ENCODE results near the gene SLC29A1. TPM values are rescaled to one million over a fixed set of nuclear protein-coding genes. Genes with fewer than 3 reads are reported as not detected.

Gene SLC29A1
- total and polyA plus RNA-seq, 2 experiments from 2014 or later = 23.3 to 30.8 TPM

GRCh38 chr6:44198684-44199083 is 24.7 kb upstream of the SLC29A1 start:
- H3K9me3 ChIP-seq (ENCODE audit: low read depth) = no peaks in the 10 kb centered on the region
- no peak overlapping the region for H3K4me2 ChIP-seq
- H3K4me3 ChIP-seq = no peak overlapping the region
- peaks cover 24% of the 10 kb centered on the region for H3K4me1 ChIP-seq (ENCODE audit: insufficient read depth)
- no peaks in the 10 kb centered on the region for H3K27me3 ChIP-seq
- TF ChIP-seq EZH2 (IDR thresholded peaks at IDR 0.05; ENCODE audit: borderline replicate concordance) (no peak), CTCF (IDR thresholded peaks at IDR 0.05; ENCODE audit: poor library complexity) (no peak), EZH2phosphoT487 (IDR thresholded peaks at IDR 0.05; ENCODE audit: low read depth, severe bottlenecking, unreplicated experiment) (no peak)
- H3K79me2 ChIP-seq = no peaks in the 10 kb centered on the region
- no peak for DNase-seq (ENCODE audit: low spot score)
- H3K27ac ChIP-seq = no peak overlapping the region
- H2AFZ ChIP-seq = no peak overlapping the region
- no peaks in the 10 kb centered on the region for H3K36me3 ChIP-seq (replicated peaks; ENCODE audit: insufficient read depth, low read depth)
- no peaks in the 10 kb centered on the region for H4K20me1 ChIP-seq (ENCODE audit: insufficient read depth, poor library complexity, severe bottlenecking)
- WGBS (ENCODE audit: low lambda C conversion rate, missing lambda C conversion rate) = 91% methylated on average over 3 of the region's 3 CpGs
- H3K9me2 ChIP-seq (replicated peaks; ENCODE audit: insufficient read depth) = no peaks in the 10 kb centered on the region

- H3K36me3 ChIP-seq (replicated peaks; ENCODE audit: insufficient read depth, low read depth) = no peaks in the 10 kb centered on the region
- H3K9me3 ChIP-seq (ENCODE audit: low read depth) = no peaks in the 10 kb centered on the region
- peaks cover 27% of the 10 kb centered on the region for H3K4me1 ChIP-seq (ENCODE audit: insufficient read depth)
- H3K4me3 ChIP-seq = no peak overlapping the region
- no peaks in the 10 kb centered on the region for H4K20me1 ChIP-seq (ENCODE audit: insufficient read depth, poor library complexity, severe bottlenecking)
- H3K27me3 ChIP-seq = no peaks in the 10 kb centered on the region
- H3K79me2 ChIP-seq = no peaks in the 10 kb centered on the region
- H3K27ac ChIP-seq = no peak overlapping the region
- no peak overlapping the region for H2AFZ ChIP-seq
- WGBS (ENCODE audit: low lambda C conversion rate, missing lambda C conversion rate) = 90% methylated on average over 4 of the region's 4 CpGs
- H3K4me2 ChIP-seq = no peak overlapping the region
- DNase-seq (ENCODE audit: low spot score) = no peak
- no peaks in the 10 kb centered on the region for H3K9me2 ChIP-seq (replicated peaks; ENCODE audit: insufficient read depth)
- TF ChIP-seq CTCF (IDR thresholded peaks at IDR 0.05; ENCODE audit: poor library complexity) = no peak
- TF ChIP-seq EZH2phosphoT487 (IDR thresholded peaks at IDR 0.05; ENCODE audit: low read depth, severe bottlenecking, unreplicated experiment) = no peak
- TF ChIP-seq EZH2 (IDR thresholded peaks at IDR 0.05; ENCODE audit: borderline replicate concordance) = no peak
Measured at GRCh38 chr6:44199883-44200282, 23.5 kb upstream of the SLC29A1 start.

GRCh38 chr6:44201200-44201599 is 22.2 kb upstream of the SLC29A1 start:
- Histone ChIP-seq H3K4me1 (ENCODE audit: insufficient read depth) (peaks cover 27% of the 10 kb centered on the region), H3K4me2 (no peak overlapping the region), H3K27me3 (no peaks in the 10 kb centered on the region), H3K4me3 (no peak overlapping the region), H3K36me3 (replicated peaks; ENCODE audit: insufficient read depth, low read depth) (no peaks in the 10 kb centered on the region), H3K9me2 (replicated peaks; ENCODE audit: insufficient read depth) (no peaks in the 10 kb centered on the region), H3K79me2 (no peaks in the 10 kb centered on the region), H3K27ac (peak overlapping the region; percentile 58), H3K9me3 (ENCODE audit: low read depth) (no peaks in the 10 kb centered on the region), H2AFZ (no peak overlapping the region), H4K20me1 (ENCODE audit: insufficient read depth, poor library complexity, severe bottlenecking) (no peaks in the 10 kb centered on the region)
- no peak for TF ChIP-seq EZH2 (IDR thresholded peaks at IDR 0.05; ENCODE audit: borderline replicate concordance)
- no peak for TF ChIP-seq CTCF (IDR thresholded peaks at IDR 0.05; ENCODE audit: poor library complexity)
- TF ChIP-seq EZH2phosphoT487 (IDR thresholded peaks at IDR 0.05; ENCODE audit: low read depth, severe bottlenecking, unreplicated experiment) = no peak
- WGBS (ENCODE audit: low lambda C conversion rate, missing lambda C conversion rate) = 92% methylated on average over 3 of the region's 3 CpGs
- DNase-seq (ENCODE audit: low spot score) = peak; percentile 69
